GM18505 (cell line): Measurements from ENCODE around the gene ZNF844.
"Not testable (repeated sequence)": the region's sequence is repeated elsewhere in the genome, so short reads cannot be mapped to it uniquely, and the experiment has no call there.

ENCODE experiments used
- ATAC-seq: cut with Tn5 transposase; IDR thresholded peaks from one replicate; pipeline ENCODE4 v1.9.1; 2021; ENCODE audit not compliant: unreplicated experiment
- POLR2A ChIP-seq: IDR thresholded peaks from 4 replicates; pipeline ENCODE4 v1.6.1; 2011; ENCODE audit warnings: borderline replicate concordance; ENCODE audit not compliant: insufficient read depth, insufficient read length; ENCODE audit errors: extremely low read depth

ZNF844 gene

GRCh38 chr19:12055784-12056183 is 8.7 kb upstream of the ZNF844 start:
- ATAC-seq = no peak
- TF ChIP-seq POLR2A = no peak

- ATAC-seq = no peak
- no peak for TF ChIP-seq POLR2A
Measured at GRCh38 chr19:12075538-12076139, 11.1 kb downstream of the ZNF844 start.

DNA sequence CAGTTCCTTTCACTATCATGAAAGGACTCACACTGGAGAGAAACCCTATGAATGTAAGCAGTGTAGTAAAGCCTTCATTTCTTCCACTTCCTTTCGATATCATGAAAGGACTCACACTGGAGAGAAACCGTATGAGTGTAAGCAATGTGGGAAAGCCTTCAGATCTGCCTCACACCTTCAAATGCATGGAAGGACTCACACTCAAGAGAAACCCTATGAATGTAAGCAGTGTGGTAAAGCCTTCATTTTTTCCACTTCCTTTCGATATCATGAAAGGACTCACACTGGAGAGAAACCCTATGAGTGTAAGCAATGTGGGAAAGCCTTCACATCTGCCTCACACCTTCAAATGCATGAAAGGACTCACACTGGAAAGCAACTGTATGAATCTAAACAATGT is 11.8 kb downstream of the ZNF844 start:
- ATAC-seq = not testable (repeated sequence)

DNA sequence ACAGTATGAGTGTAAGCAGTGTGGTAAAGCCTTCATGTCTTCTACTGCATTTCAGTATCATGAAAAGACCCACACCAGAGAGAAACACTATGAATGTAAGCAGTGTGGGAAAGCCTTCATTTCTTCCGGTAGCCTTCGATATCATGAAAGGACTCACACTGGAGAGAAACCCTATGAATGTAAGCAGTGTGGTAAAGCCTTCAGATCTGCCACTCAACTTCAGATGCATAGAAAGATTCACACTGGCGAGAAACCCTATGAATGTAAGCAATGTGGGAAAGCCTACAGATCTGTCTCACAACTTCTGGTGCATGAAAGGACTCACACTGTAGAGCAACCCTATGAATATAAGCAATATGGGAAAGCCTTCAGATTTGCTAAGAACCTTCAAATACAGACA is 12.8 kb downstream of the ZNF844 start:
- ATAC-seq = no peak
- no peak for TF ChIP-seq POLR2A

DNA sequence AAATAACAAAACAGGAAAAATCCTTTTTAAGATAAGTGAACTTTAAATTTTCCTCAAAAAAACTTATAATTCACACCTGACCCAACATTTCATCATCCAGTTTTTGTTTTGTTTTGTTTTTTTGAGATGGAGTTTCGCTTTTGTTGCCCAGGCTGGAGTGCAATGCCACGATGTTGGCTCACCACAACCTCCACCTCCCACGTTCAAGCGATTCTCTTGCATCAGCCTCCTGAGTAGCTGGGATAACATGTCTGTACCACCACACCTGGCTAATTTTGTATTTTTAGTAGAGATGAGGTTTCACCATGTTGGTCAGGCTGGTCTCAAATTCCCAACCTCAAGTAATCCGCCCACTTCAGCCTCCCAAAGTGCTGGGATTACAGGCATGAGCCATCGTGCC is 18.8 kb downstream of the ZNF844 start:
- ATAC-seq = not testable (repeated sequence)

GRCh38 chr19:12085074-12085818 is 20.7 kb downstream of the ZNF844 start:
- no peak for ATAC-seq
- no peak for TF ChIP-seq POLR2A

DNA sequence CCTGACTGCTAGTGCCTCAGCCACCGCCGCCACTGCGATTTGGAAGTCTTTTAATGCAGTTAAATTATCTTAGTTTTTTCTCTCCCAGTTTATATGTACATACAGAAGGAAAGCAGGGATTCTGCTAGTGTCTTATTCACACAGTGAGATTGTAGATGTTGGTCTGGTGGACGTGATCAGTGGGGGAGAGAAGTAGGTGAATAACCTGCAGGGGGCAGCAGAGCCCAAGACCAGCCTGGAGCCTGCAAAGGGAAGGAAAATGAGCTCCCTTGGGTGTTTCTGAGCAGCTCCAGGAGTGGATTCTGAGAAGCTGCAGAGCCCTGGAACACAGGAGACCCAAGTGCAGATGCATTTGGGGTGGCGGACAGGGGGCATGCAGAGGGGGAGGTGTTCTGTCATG is 26.3 kb downstream of the ZNF844 start:
- TF ChIP-seq POLR2A = no peak
- no peak for ATAC-seq

GRCh38 chr19:12092065-12092867 is 27.7 kb downstream of the ZNF844 start:
- no peak for ATAC-seq
- peak; percentile 74 for TF ChIP-seq POLR2A

GRCh38 chr19:12092956-12093355 is 28.4 kb downstream of the ZNF844 start:
- no peak for TF ChIP-seq POLR2A
- no peak for ATAC-seq

DNA sequence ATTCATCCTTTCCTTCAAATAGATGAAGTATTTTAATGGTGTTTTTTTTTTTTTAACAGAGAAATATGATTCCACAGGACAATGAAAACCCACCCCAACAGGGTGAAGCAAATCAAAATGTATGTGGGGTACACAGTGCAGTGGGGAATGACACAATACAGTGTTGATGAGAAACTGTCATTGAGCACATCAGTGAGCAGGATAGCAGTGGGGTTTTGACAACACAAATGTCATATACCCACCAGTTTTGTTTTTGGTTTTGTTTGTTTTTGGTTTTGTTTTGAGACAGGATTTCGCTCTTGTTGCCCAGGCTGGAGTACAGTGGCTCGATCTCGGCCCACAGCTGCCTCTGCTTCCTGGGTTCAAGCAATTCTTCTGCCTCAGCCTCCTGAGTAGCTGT is 29.2 kb downstream of the ZNF844 start:
- no peak for ATAC-seq

DNA sequence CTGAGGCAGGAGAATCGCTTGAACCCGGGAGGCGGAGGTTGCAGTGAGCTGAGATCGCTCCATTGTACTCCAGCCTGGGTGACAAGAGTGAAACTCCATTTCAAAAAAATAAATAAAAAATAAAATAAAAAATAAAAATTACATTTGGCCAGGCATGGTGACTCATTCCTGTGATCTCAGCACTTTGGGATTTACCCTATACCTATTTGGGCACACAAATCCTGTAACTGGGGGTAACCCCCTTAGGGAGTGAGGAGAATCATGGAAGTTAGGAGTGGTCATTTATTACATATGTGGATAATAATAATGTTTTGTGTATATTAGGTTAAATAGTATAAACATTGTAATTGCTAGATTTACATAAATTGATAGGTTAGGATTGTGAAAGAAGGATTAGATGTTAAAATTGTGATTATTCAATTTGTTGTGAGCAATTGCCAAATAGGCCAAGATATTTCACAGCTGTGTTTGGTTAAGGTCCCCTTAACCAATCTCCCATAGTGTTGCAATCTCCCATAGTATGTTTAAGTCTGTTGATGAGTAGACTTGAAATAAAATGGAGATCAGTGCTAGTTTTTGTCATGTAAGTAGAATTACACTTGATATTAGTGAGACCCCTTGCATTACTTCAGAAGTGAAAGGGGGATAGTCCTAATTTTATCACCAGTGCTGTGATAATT is 30.7 kb downstream of the ZNF844 start:
- TF ChIP-seq POLR2A = no peak
- ATAC-seq = no peak

More for the DNA sequence above, 29.2 kb downstream of the ZNF844 start:
- no peak for TF ChIP-seq POLR2A

- no peak for ATAC-seq
- TF ChIP-seq POLR2A = no peak
Measured at GRCh38 chr19:12098040-12098439, 33.5 kb downstream of the ZNF844 start.

GRCh38 chr19:12103909-12104308 is 39.4 kb downstream of the ZNF844 start:
- not testable (repeated sequence) for ATAC-seq

DNA sequence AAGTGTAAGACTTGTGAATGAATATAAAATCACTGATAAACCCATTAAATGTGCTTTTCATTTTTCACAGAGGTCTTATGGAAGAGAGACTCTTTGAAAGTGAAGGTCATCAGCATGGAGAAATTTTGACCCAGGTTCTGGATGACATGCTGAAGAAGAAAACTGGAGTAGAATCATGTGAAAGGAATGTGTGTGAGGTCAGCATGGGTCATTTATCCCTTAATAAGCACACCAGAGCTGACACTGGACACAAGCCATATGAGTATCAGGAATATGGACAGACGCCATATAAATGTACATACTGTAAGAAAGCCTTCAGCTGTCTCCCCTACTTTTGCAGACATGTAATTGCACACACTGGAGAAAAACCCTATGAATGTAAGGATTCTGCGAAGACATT is 46.6 kb downstream of the ZNF844 start:
- no peak for TF ChIP-seq POLR2A
- no peak for ATAC-seq

DNA sequence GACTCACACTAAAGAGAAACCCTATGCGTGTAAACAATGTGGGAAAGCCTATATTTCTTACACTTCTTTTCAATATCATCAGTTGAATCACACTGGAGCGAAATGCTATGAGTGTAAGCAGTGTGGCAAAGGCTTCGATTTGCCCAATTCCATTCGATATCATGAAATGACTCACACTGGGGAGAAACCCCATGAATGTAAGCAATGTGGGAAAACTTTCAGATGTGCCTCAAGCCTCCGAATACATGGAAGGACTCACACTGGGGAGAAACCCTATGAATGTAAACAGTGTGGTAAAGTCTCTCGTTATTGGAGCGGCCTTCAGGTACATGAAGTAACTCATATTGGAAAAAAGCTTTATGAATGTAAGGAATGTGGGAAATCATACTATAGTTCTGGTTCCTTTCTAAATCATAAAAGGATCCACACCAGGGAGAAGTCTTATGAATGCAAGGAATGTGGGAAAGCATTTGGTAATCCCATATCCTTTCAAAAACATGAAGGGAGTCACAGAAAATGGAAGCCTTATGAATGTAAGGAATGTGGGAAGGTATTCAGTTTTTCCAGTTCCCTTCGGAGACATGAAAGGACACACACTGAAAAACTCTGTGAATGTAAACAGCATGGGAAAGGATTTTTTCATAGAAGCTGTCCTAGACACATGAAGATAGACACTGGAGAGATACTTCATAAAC is 47.6 kb downstream of the ZNF844 start:
- no peak for ATAC-seq
- TF ChIP-seq POLR2A = no peak
